Esophagus squamous epithelium (tissue), 4 donors: Measurements from ENCODE around the gene PPP2R5C.

Source experiments
- CTCF ChIP-seq, 6 experiments: fragments of 450-650 bp in 4 of 6; fragments of 200-600 bp in 2 of 6; sonication (generic) in 2 of 6; IDR thresholded peaks; one replicate each; pipeline ENCODE4 v1.5.1; 2016 to 2019; ENCODE audit warnings: antibody characterized with exemption in 6 of 6, mild to moderate bottlenecking in 4 of 6, moderate library complexity in 4 of 6
- POLR2A ChIP-seq, 4 donors: fragments of 450-650 bp; IDR thresholded peaks; one replicate each; pipeline ENCODE4 v1.6.1; 2017; ENCODE audit warnings: antibody characterized with exemption in 4 of 4, mild to moderate bottlenecking in 4 of 4, moderate library complexity in 3 of 4

GRCh38 chr14:101965181-101965544 lies 203.7 kb downstream of the PPP2R5C start:
- TF ChIP-seq CTCF (IDR thresholded peaks at IDR 0.05) (no peak), POLR2A (IDR thresholded peaks at IDR 0.05) (peak in 1 of 4 donors; percentile 14)
